Measurements from ENCODE around the gene SWSAP1. TPM values are rescaled to one million over a fixed set of nuclear protein-coding genes. Genes with fewer than 3 reads are reported as not detected.
"Not testable (repeated sequence)": the region's sequence is repeated elsewhere in the genome, so short reads cannot be mapped to it uniquely, and the experiment has no call there.

SWSAP1 gene
- total RNA-seq, 6 donors from 2014 or later, result 0.89 to 13.6 (median 3.7) TPM

DNA sequence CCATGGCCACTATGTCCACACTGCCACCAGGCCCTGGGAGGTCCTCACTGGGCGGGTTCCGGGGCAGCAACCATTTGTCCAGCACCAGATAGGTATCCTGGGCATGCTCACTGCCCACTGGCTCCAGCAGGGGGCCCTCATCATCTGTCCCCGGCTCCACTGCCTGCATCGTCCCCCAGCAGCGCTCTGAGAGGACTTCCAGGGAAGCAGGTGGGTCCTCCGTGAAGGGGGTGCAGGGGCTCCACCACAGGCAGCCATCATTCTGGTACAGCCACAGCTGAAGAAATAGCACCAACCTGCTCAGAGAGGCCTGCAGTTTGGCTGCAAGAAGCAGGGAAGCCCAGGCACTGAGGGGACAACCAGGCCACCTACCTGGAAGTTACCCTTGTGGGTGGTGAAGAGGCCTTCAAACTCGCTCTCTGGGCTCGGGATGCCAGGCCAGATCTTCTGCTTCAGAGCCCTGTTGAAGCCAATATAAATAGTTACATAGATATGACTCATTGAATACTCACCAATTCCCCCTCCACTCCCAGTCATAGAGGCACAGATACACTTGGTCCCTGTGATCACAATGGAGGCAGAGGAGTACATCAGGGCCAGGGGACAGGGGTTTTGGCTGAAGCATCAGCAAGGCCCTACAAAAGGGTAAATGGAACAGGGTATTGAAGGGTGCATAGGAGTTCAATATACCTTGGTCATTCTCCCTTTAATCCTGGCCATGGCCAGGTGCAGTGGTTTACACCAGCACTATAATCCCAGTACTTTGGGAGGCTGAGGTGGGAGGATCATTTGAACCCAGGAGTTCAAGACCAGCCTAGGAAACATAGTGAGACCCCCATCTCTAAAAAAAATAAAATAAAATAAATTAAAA lies 4.1 kb downstream of the SWSAP1 start:
- H3K4me3 ChIP-seq, result no peak overlapping the region
- H3K27me3 ChIP-seq, result peaks cover 0 to 2% (median 0%) of the 10 kb centered on the region in 4 donors
- H3K27ac ChIP-seq, result peak overlapping the region in 2 of 4 donors; percentile 53 to 94
- ATAC-seq (ENCODE audit: low FRiP score in 2 of 2) (no peak), DNase-seq (peak; percentile 47 to 59)
- peaks cover 0 to 6% (median 0%) of the 10 kb centered on the region in 4 donors for H3K36me3 ChIP-seq
- H3K4me1 ChIP-seq, result peaks cover 67 to 75% (median 69%) of the 10 kb centered on the region in 4 donors
- no peaks in the 10 kb centered on the region for H3K9me3 ChIP-seq
- TF ChIP-seq, protein P1, sequence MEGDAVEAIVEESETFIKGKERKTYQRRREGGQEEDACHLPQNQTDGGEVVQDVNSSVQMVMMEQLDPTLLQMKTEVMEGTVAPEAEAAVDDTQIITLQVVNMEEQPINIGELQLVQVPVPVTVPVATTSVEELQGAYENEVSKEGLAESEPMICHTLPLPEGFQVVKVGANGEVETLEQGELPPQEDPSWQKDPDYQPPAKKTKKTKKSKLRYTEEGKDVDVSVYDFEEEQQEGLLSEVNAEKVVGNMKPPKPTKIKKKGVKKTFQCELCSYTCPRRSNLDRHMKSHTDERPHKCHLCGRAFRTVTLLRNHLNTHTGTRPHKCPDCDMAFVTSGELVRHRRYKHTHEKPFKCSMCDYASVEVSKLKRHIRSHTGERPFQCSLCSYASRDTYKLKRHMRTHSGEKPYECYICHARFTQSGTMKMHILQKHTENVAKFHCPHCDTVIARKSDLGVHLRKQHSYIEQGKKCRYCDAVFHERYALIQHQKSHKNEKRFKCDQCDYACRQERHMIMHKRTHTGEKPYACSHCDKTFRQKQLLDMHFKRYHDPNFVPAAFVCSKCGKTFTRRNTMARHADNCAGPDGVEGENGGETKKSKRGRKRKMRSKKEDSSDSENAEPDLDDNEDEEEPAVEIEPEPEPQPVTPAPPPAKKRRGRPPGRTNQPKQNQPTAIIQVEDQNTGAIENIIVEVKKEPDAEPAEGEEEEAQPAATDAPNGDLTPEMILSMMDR (IDR thresholded peaks at IDR 0.05), result peak; percentile 44 to 66 (median 53)
- no peak for TF ChIP-seq EP300 (IDR thresholded peaks at IDR 0.05)
- 56 to 66% methylated on average over 4 to 8 of the region's 8 CpGs for WGBS, 2 donors

DNA sequence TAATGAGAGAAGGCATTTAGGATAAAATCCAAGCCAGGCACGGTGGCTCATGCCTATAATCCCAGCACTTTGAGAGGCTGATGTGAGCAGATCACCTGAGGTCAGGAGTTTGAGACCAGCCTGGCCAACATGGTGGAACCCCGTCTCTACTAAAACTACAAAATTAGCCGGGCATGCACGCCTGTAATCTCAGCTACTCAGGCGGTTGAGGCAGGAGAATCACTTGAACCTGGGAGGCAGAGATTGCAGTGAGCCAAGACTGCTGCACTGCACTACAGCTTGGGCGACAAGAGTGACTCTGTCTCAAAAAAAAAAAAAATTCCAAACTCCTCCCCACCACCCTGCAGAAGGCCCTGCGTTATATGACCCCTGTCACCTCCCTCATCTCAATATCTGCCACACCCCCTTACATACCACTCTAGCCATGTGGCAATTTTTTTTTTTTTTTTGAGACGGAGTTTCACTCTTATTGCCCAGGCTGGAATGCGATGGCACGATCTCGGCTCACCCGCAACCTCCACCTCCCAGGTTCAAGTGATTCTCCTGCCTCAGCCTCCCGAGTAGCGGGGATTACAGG lies 4.9 kb downstream of the SWSAP1 start:
- H3K27ac ChIP-seq; H3K4me3 ChIP-seq; H3K9me3 ChIP-seq; H3K36me3 ChIP-seq; ATAC-seq (ENCODE audit: low FRiP score in 2 of 2); DNase-seq; H3K27me3 ChIP-seq: not testable (repeated sequence)
- 86 to 87% methylated on average over 14 of the region's 14 CpGs for WGBS, 2 donors
- H3K4me1 ChIP-seq, result peaks cover 68 to 76% (median 69%) of the 10 kb centered on the region in 4 donors

DNA sequence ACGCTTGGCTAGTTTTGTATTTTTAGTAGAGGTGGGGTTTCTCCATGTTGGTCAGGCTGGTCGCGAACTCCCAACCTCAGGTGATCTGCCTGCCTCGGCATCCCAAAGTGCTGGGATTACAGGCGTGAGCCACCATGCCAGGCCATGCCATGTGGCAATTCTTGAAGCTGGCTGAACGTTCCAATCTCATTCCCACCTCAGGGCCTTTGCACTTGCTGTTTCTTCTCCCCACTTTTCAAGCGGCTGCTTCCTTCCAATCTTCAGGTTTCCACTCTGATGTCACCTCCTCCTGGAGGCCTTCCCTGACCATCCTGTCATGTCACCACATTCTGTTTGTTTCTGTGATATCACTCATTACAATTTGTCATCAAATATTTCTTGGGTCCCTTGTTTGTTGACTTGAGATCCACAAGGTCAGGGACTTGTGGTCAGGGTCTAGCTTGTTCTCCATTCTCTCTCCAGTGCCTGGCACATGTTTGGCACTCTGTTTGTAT lies 5.4 kb downstream of the SWSAP1 start:
- DNase-seq, result no peak
- Histone ChIP-seq H3K9me3 (no peaks in the 10 kb centered on the region), H3K36me3 (peaks cover 0 to 6% (median 0%) of the 10 kb centered on the region in 4 donors), H3K27ac (peak overlapping the region in 2 of 4 donors; percentile 94 to 95), H3K4me3 (no peak overlapping the region), H3K4me1 (peaks cover 70 to 81% (median 72%) of the 10 kb centered on the region in 4 donors), H3K27me3 (peaks cover 0 to 3% (median 0%) of the 10 kb centered on the region in 4 donors)
- WGBS, 2 donors, result 95% methylated on average over 7 of the region's 7 CpGs
- ATAC-seq (ENCODE audit: low FRiP score in 2 of 2), result no peak
- TF ChIP-seq POLR2AphosphoS5 (IDR thresholded peaks at IDR 0.05), result no peak
- TF ChIP-seq, protein P1 (IDR thresholded peaks at IDR 0.05), result no peak
- TF ChIP-seq EP300 (IDR thresholded peaks at IDR 0.05), result no peak
- no peak for TF ChIP-seq POLR2A (IDR thresholded peaks at IDR 0.05)

DNA sequence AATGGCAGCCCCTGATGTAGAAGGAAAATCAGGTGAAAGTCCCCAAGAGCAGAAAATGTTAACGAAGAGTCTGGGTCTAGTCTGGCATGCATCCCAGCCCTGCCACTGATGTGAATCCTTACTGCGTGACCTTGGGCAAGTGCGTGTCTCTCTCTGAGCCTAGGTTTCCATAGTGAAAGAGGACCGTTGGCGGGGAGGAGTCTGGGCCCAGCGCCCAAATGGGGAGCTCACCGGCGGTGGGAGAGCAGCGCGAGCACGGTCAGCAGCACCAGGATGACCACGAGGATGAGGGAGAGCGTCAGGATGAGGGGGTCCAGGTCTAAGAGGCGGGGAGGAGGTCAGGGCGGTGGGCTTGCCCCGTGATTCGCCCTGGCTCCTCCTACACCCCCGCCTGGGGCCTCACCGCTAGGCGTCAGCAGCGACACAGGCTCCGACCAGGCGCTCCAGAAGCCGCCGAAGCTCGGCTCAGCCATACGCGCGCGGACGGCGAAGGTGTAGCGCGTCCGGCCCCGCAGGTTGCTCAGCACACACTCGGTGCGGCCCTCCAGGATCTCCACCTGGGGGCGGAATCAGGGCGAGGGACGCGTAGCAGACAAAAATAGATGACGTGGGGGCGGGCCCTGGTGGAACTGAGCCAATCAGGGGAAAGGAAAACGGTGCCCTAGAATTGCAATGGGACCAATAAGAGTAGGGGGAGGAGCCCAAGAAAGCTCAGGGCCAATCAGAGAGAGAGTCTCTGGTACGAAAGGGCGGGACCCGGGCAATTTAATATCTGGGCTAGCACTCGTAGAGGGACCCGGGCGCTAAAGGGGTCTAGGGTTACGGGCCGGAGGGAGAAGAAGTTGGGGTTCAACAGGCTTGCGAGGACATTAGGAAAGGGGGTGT lies 6.4 kb downstream of the SWSAP1 start:
- WGBS, 2 donors, result 3 to 4% methylated on average over 31 to 44 of the region's 54 CpGs
- TF ChIP-seq EP300 (IDR thresholded peaks at IDR 0.05) (no peak), POLR2AphosphoS5 (IDR thresholded peaks at IDR 0.05) (peak; percentile 82 to 96), POLR2A (IDR thresholded peaks at IDR 0.05) (peak in 3 of 4 donors; percentile 51 to 86 (median 82))
- TF ChIP-seq, protein P1 (IDR thresholded peaks at IDR 0.05), result peak; percentile 67 to 95 (median 90)
- Histone ChIP-seq H3K36me3 (peaks cover 0 to 6% (median 0%) of the 10 kb centered on the region in 4 donors), H3K4me1 (peaks cover 62 to 74% (median 67%) of the 10 kb centered on the region in 4 donors), H3K27ac (peak overlapping the region; percentile 72 to 95 (median 91)), H3K27me3 (peaks cover 0 to 3% (median 0%) of the 10 kb centered on the region in 4 donors), H3K9me3 (no peaks in the 10 kb centered on the region), H3K4me3 (peak overlapping the region; percentile 36 to 65 (median 58))
- ATAC-seq (ENCODE audit: low FRiP score in 2 of 2) (peak; percentile 94), DNase-seq (peak; percentile 95)

Measured in upper lobe of left lung (tissue), 6 donors.